Tibial artery (tissue), 4 donors: ENCODE data around the gene ERF.
A peak's percentile ranks its signal among the peaks of the same experiment; 100 is the strongest.

Experiments used
- DNase-seq, 2 donors: peaks; one replicate each; pipeline ENCODE4 v3.0.0-alpha.2; 2019
- H3K27ac ChIP-seq, 2 donors: fragments of 200-600 bp; sonication (generic) in 1 of 2; 1 replicate in 1 of 2; 2 replicates in 1 of 2; pipeline ENCODE4 v1.5.1; 2018 to 2019; ENCODE audit warnings: mild to moderate bottlenecking in 1 of 2
- H3K27me3 ChIP-seq, 2 donors: fragments of 200-600 bp; sonication (generic) in 1 of 2; one replicate each; pipeline versions ENCODE4 v1.5.1 to v1.6.0; 2016 to 2019
- H3K36me3 ChIP-seq, 3 donors: fragments of 200-600 bp; sonication (generic) in 2 of 3; one replicate each; pipeline ENCODE4 v1.5.1; 2016 to 2019; ENCODE audit warnings: mild to moderate bottlenecking in 2 of 3
- H3K4me1 ChIP-seq, 4 donors: fragments of 200-600 bp; sonication (generic) in 2 of 4; 1 replicate in 3 of 4; 2 replicates in 1 of 4; pipeline ENCODE4 v1.5.1; 2016 to 2019
- H3K4me3 ChIP-seq, 2 donors: fragments of 200-600 bp; sonication (generic) in 1 of 2; 1 replicate in 1 of 2; 2 replicates in 1 of 2; pipeline ENCODE4 v1.5.1; 2018 to 2019; ENCODE audit warnings: mild to moderate bottlenecking in 2 of 2
- H3K9me3 ChIP-seq, 3 donors: fragments of 200-600 bp; sonication (generic) in 1 of 3; one replicate each; pipeline ENCODE4 v1.5.1; 2016 to 2019
- intact Hi-C: fragments of 100-400 bp; cut with DNase I; formaldehyde crosslinking; loops from one replicate; pipeline ENCODE4 v1.15.0; 2023; ENCODE audit warnings: low total_unique reads
- TF ChIP-seq, protein P1 (sequence below), 2 experiments: fragments of 200-600 bp in 1 of 2; fragments of 450-650 bp in 1 of 2; IDR thresholded peaks; one replicate each; pipeline ENCODE4 v1.5.1; 2017 to 2019; ENCODE audit warnings: antibody characterized with exemption in 2 of 2, mild to moderate bottlenecking in 1 of 2, moderate library complexity in 1 of 2

Gene ERF

DNA sequence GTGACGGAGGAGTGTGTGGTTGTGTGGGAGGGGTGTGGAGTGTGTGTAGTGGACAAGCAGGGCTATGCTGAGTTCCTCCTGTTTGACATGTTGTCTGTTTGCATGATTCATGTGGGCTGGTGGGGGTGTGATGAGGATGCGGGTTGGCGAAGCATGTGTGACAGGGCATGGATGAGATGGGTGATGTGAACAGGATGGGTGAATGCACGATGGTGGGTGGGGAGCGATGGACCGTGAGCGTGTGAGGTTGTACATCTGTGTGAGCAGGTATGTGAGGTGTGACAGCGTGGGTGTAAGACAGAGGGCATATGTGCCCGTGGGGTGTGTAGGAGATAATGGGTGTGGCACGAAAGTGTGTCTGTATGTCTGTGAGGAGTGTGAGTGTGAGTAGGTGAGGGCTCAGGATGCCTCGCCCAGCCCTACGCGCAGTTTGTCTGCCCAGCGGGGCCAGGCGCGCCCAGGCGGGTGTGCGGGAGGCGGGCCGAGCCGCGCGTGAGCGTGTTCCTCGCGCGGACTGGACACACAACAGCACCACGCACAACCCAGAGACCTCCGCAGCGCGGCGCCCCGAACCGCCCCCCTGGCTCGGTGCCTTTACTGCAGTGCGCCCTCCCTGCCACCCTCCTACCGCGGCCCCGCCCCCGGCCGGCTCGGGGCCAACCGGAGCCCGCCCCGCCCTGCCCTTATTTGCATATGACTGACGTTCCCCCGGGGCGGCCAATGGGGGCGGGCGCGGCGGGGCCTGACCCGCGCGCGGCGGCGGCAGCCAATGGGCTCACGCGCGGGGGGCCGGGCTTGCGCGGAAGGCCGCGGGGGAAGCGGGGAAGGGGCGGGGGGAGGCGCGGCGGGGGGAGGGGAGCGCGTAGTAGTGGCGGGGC, 28.5 kb upstream of the ERF start:
- Histone ChIP-seq H3K27me3 (no peaks in the 10 kb centered on the region), H3K27ac (peak overlapping the region; percentile 93 to 97), H3K9me3 (no peaks in the 10 kb centered on the region), H3K36me3 (peaks cover 7 to 21% (median 18%) of the 10 kb centered on the region in 3 donors), H3K4me3 (peak overlapping the region; percentile 70 to 75), H3K4me1 (peaks cover 0 to 71% (median 66%) of the 10 kb centered on the region in 4 donors)
- TF ChIP-seq, protein P1, sequence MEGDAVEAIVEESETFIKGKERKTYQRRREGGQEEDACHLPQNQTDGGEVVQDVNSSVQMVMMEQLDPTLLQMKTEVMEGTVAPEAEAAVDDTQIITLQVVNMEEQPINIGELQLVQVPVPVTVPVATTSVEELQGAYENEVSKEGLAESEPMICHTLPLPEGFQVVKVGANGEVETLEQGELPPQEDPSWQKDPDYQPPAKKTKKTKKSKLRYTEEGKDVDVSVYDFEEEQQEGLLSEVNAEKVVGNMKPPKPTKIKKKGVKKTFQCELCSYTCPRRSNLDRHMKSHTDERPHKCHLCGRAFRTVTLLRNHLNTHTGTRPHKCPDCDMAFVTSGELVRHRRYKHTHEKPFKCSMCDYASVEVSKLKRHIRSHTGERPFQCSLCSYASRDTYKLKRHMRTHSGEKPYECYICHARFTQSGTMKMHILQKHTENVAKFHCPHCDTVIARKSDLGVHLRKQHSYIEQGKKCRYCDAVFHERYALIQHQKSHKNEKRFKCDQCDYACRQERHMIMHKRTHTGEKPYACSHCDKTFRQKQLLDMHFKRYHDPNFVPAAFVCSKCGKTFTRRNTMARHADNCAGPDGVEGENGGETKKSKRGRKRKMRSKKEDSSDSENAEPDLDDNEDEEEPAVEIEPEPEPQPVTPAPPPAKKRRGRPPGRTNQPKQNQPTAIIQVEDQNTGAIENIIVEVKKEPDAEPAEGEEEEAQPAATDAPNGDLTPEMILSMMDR (IDR thresholded peaks at IDR 0.05) = no peak
- intact Hi-C loops = no loop called here
- peak; percentile 96 to 99 for DNase-seq

DNA sequence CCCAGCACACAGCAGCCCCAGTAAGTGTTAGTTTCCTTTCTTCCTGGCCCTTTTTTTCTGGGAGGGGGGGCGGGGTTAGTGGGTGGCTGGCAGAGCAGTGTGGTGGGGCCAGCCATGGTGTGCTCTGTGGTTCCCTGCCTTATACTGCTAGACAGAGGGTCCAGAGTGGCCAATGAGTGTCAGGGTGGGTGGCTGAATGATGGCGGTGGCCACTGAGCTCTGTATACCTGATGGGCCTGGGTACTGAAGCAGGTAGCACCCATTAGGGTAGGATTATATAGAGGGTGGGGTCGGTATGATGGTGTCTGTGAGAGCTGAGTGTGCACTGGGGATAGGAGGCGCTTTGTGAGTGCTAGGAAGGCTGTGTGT, 27.9 kb upstream of the ERF start:
- Histone ChIP-seq H3K27ac (peak overlapping the region; percentile 93 to 97), H3K4me1 (peaks cover 3 to 78% (median 72%) of the 10 kb centered on the region in 4 donors), H3K27me3 (no peaks in the 10 kb centered on the region), H3K9me3 (no peaks in the 10 kb centered on the region), H3K4me3 (peak overlapping the region; percentile 70 to 75), H3K36me3 (peaks cover 5 to 15% (median 12%) of the 10 kb centered on the region in 3 donors)
- DNase-seq = no peak
- TF ChIP-seq, protein P1 (IDR thresholded peaks at IDR 0.05) = no peak
- intact Hi-C loops = no loop called here

DNA sequence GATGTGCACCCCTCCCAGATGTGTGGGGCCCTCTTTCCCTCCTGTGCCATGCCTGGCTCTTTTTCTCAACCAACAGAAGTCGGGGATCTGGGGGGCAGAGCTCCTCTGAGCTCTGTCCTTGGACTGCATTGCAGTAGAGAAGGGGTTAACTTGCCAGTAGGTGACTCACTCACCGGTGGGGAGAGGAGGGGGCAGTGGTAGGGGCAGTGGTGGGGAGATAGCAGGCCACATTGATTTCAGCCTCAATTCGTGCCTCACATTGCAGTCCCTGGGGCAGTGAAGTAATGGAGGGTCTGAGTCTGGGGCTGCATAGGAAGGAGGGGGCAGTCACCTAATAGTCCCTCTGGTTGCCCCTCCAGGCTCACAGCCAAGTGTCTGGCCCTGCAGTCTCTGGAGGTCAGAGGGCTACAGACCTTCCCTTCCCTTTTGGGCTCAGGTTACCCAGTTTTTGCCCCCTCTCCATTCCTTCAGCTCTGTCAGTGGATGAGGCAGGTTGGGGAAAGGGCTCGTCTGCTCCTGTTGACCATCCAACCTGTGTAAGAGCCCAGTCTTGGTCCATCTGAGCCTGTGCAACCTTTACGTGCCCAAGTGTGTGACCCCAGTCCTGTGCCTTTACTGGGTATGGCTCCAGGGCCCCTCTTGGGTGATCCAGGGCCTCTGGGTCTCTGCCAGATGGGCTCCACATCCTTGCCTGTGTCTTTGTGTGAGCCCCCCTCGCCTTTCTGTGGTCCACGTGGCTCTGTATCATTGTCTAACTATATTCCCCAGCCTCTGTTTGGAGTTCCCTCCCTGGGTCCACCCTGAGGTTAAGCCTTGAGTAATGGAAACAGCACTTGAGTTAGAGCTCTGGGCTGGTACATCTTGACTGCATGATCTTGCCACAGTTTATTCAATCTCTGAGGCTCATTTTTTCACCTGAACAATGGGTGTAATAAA, 27.2 kb upstream of the ERF start:
- H3K9me3 ChIP-seq = no peaks in the 10 kb centered on the region
- no peaks in the 10 kb centered on the region for H3K27me3 ChIP-seq
- peak overlapping the region; percentile 93 to 97 for H3K27ac ChIP-seq
- peak overlapping the region; percentile 78 to 85 for H3K4me3 ChIP-seq
- peak in 1 of 2 donors; percentile 72 for DNase-seq
- H3K36me3 ChIP-seq = peaks cover 0 to 8% (median 5%) of the 10 kb centered on the region in 3 donors
- peaks cover 6 to 85% (median 79%) of the 10 kb centered on the region in 4 donors for H3K4me1 ChIP-seq
- intact Hi-C loops = no loop called here
- TF ChIP-seq, protein P1 (IDR thresholded peaks at IDR 0.05) = no peak

DNA sequence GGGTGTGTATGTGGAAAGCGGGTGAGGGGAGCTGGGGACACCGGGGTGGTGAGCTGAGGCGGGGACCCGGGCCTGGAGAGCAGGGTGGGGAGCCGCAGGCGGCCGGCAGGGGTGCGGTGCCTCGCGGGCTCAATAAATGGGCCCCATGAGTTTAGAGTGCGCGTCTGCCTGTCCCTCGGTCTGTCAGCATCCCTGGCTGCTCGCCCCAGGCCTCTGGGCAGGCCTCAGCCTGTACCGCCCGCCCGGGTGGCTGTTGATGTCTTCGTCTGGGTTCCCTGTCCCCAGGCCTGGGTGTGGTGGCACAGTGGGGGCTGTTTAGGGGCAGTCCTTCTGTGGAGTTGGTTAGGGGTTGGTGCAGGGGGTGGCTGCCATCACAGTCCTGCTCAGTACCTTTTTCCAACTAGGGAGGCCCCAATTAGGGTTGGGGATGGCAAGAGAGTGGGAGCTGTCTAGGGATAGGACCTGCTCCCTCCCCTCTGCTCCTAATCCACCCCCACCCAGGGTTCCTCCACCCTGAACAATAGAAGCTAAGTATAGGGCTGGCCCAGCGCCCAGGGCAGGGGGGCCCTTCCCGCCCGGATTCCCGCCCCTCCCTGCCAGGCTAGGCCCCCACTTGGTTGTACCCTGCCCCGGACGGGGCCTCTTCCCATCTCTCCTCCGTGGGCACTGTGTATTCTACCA, 26.4 kb upstream of the ERF start:
- intact Hi-C loops = no loop called here
- DNase-seq = peak; percentile 75 to 88
- no peaks in the 10 kb centered on the region for H3K27me3 ChIP-seq
- peak overlapping the region; percentile 78 to 85 for H3K4me3 ChIP-seq
- TF ChIP-seq, protein P1 (IDR thresholded peaks at IDR 0.05) = peak in 1 of 2 experiments; percentile 32
- H3K27ac ChIP-seq = peak overlapping the region; percentile 93 to 97
- H3K9me3 ChIP-seq = no peaks in the 10 kb centered on the region
- H3K4me1 ChIP-seq = peaks cover 6 to 86% (median 79%) of the 10 kb centered on the region in 4 donors
- H3K36me3 ChIP-seq = no peaks in the 10 kb centered on the region

- Histone ChIP-seq H3K4me3 (peak overlapping the region; percentile 78 to 85), H3K9me3 (no peaks in the 10 kb centered on the region), H3K27me3 (no peaks in the 10 kb centered on the region), H3K4me1 (peaks cover 6 to 86% (median 77%) of the 10 kb centered on the region in 4 donors), H3K36me3 (no peaks in the 10 kb centered on the region), H3K27ac (peak overlapping the region; percentile 93 to 97)
- TF ChIP-seq, protein P1 (IDR thresholded peaks at IDR 0.05) = no peak
- DNase-seq = peak; percentile 73 to 90
- intact Hi-C loops = no loop called here
Measured at GRCh38 chr19:42280815-42281145, 25.9 kb upstream of the ERF start.
